ENCODE results near the gene MAMDC4. TPM values are rescaled to one million over a fixed set of nuclear protein-coding genes. Genes with fewer than 3 reads are reported as not detected.

MAMDC4 gene
- total RNA-seq, 1 donor from 2014 or later, result 36.7 TPM

GRCh38 chr9:136847088-136847825 lies 4.9 kb upstream of the MAMDC4 start:
- peaks cover 6% of the 10 kb centered on the region for H3K27me3 Mint-ChIP-seq
- peak overlapping the region; percentile 94 for H3K27ac Mint-ChIP-seq
- H3K36me3 Mint-ChIP-seq (ENCODE audit: insufficient read depth), result peaks cover 2% of the 10 kb centered on the region

GRCh38 chr9:136847826-136848392 lies 4.2 kb upstream of the MAMDC4 start:
- Mint-ChIP-seq H3K27ac (peak overlapping the region; percentile 94), H3K27me3 (peaks cover 6% of the 10 kb centered on the region), H3K4me1 (ENCODE audit: low read depth) (peaks cover 3% of the 10 kb centered on the region), H3K4me3 (ENCODE audit: low read depth) (peak overlapping the region; percentile 93), H3K36me3 (ENCODE audit: insufficient read depth) (peaks cover 2% of the 10 kb centered on the region), H3K9me3 (ENCODE audit: low read depth) (no peaks in the 10 kb centered on the region)
- DNase-seq (ENCODE audit: low spot score, unreplicated experiment), result peak; percentile 53
- TF ChIP-seq CTCF (IDR thresholded peaks at IDR 0.05; ENCODE audit: unreplicated experiment), result no peak

More at GRCh38 chr9:136847088-136847825, 4.9 kb upstream of the MAMDC4 start:
- Mint-ChIP-seq H3K9me3 (ENCODE audit: low read depth) (no peaks in the 10 kb centered on the region), H3K4me3 (ENCODE audit: low read depth) (peak overlapping the region; percentile 93), H3K4me1 (ENCODE audit: low read depth) (peaks cover 3% of the 10 kb centered on the region)
- TF ChIP-seq CTCF (IDR thresholded peaks at IDR 0.05; ENCODE audit: unreplicated experiment), result no peak
- DNase-seq (ENCODE audit: low spot score, unreplicated experiment), result no peak

- H3K27me3 Mint-ChIP-seq, result peaks cover 6% of the 10 kb centered on the region
- H3K9me3 Mint-ChIP-seq (ENCODE audit: low read depth), result no peaks in the 10 kb centered on the region
- H3K36me3 Mint-ChIP-seq (ENCODE audit: insufficient read depth), result peaks cover 2% of the 10 kb centered on the region
- H3K4me1 Mint-ChIP-seq (ENCODE audit: low read depth), result peaks cover 3% of the 10 kb centered on the region
- H3K4me3 Mint-ChIP-seq (ENCODE audit: low read depth), result peak overlapping the region; percentile 93
- no peak for TF ChIP-seq CTCF (IDR thresholded peaks at IDR 0.05; ENCODE audit: unreplicated experiment)
- no peak for DNase-seq (ENCODE audit: low spot score, unreplicated experiment)
- peak overlapping the region; percentile 91 for H3K27ac Mint-ChIP-seq
Observed at GRCh38 chr9:136848393-136849037, 3.6 kb upstream of the MAMDC4 start.

GRCh38 chr9:136849038-136849959 lies 2.8 kb upstream of the MAMDC4 start, which contains the start of gene PHPT1:
Gene PHPT1 (plus strand): TSS chr9:136849409. CDS start chr9:136849431, 22 bp downstream.
- peak; percentile 97 for DNase-seq (ENCODE audit: low spot score, unreplicated experiment)
- Mint-ChIP-seq H3K4me1 (ENCODE audit: low read depth) (peaks cover 3% of the 10 kb centered on the region), H3K9me3 (ENCODE audit: low read depth) (no peaks in the 10 kb centered on the region), H3K27me3 (peaks cover 6% of the 10 kb centered on the region), H3K4me3 (ENCODE audit: low read depth) (peak within 1 kb of the TSS; percentile 93), H3K27ac (peak within 1 kb of the TSS; percentile 96), H3K36me3 (ENCODE audit: insufficient read depth) (peaks cover 2% of the 10 kb centered on the region)
- TF ChIP-seq CTCF (IDR thresholded peaks at IDR 0.05; ENCODE audit: unreplicated experiment), result no peak

Data from progenitor cell of endocrine pancreas (in vitro differentiated cells).